Calu3 (cell line): ENCODE measurements around the gene CDC16. TPM values are rescaled to one million over a fixed set of nuclear protein-coding genes. Genes with fewer than 3 reads are reported as not detected.

Experiments
- BruUV-seq: library from RNA; stranded (reverse); fragments of 400-500 nt; replicated peaks from 2 replicates; lab custom pipeline; 2021; lab: Mats Ljungman, UMichigan
- CTCF ChIA-PET: fragments of 300-600 bp; sonication (Branson Sonifier 250); formaldehyde crosslinking; loops from one replicate; lab custom pipeline; 2022; ENCODE audit warnings: antibody characterized with exemption; lab: Charles Lee
- DNase-seq: peaks from one replicate; pipeline ENCODE4 v3.0.0; 2022
- H3K27ac Mint-ChIP-seq: one replicate; pipeline ENCODE4 v1.8.0; 2022; ENCODE audit warnings: mixed read lengths; ENCODE audit not compliant: unreplicated experiment
- H3K27me3 Mint-ChIP-seq: one replicate; pipeline ENCODE4 v1.8.0; 2022; ENCODE audit warnings: mixed read lengths; ENCODE audit not compliant: unreplicated experiment
- H3K36me3 Mint-ChIP-seq: one replicate; pipeline ENCODE4 v1.8.0; 2022; ENCODE audit warnings: mild to moderate bottlenecking, moderate library complexity, mixed read lengths; ENCODE audit not compliant: insufficient read depth, unreplicated experiment
- H3K4me1 Mint-ChIP-seq: one replicate; pipeline ENCODE4 v1.8.0; 2022; ENCODE audit warnings: mild to moderate bottlenecking, low read depth, mixed read lengths; ENCODE audit not compliant: unreplicated experiment
- H3K4me3 Mint-ChIP-seq: one replicate; pipeline ENCODE4 v1.8.0; 2022; ENCODE audit warnings: mild to moderate bottlenecking, low read depth, moderate library complexity, mixed read lengths; ENCODE audit not compliant: unreplicated experiment
- H3K9me3 Mint-ChIP-seq: one replicate; pipeline ENCODE4 v1.8.0; 2022; ENCODE audit warnings: low read depth, mixed read lengths; ENCODE audit not compliant: unreplicated experiment
- CTCF ChIP-seq: fragments of 200-600 bp; IDR thresholded peaks from one replicate; pipeline ENCODE4 v1.8.0; 2022; ENCODE audit warnings: antibody characterized with exemption; ENCODE audit not compliant: unreplicated experiment
- intact Hi-C: fragments of 100-400 bp; cut with micrococcal nuclease; formaldehyde crosslinking; loops from one replicate; pipeline ENCODE4 v1.10.0; 2022; ENCODE audit not compliant: unreplicated experiment
- total RNA-seq: library from RNA; stranded (reverse); gene quantifications from 2 replicates; pipeline ENCODE4 v1.2.3, GENCODE V29; 2022

Gene CDC16
- total RNA-seq, 1 experiment from 2014 or later: 15.7 TPM

DNA sequence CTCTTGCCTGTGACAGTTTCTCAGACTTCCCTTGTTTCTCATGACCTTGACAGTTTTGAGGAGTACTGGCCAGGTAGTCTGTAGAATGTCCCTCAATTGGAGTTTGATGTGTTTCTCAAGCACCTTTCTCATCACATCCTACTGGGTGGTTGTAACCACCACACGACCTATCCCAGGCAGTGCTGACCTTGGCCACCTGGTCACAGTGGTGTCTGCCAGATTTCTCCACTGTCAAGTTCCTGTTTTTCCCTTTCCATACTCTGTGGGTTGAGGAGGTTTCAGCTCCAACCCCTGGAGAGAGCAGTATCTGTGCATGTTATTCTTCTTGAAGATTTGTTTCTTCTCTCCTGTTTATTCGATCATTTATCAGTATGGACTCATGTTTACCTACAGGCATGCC is 38.3 kb downstream of the CDC16 start:
- no peak for TF ChIP-seq CTCF
- CTCF ChIA-PET: interaction anchor here (0.7 kb wide), 1 partner anchor 8 kb away, joined by 4 read pairs; no protein-coding TSS in a partner anchor
- Mint-ChIP-seq H3K27ac (no peak overlapping the region), H3K9me3 (no peaks in the 10 kb centered on the region), H3K36me3 (no peaks in the 10 kb centered on the region), H3K27me3 (no peaks in the 10 kb centered on the region), H3K4me1 (no peaks in the 10 kb centered on the region), H3K4me3 (no peak overlapping the region)
- no peak for DNase-seq
- intact Hi-C loops: no loop called here
- BruUV-seq: no TSS peak

DNA sequence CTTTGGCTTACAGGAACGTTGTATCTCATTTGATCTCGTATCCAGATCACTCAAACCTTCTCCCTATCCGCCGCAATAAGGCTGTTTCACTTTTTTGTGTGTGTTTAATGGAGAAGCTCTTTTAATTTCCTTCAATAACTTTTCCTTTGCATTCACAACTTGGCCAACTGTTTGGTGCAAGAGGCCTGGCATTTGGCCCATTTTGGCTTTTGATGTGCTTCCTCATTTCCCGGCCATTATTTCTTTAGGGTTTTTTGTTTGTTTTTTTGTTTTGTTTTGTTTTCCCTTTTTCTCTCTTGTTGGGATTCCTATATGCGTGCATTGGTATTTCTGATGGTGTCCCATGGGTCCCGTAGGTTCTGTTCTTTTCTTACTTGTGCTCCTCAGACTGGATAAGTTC is 40.6 kb downstream of the CDC16 start:
- Mint-ChIP-seq H3K4me3 (no peak overlapping the region), H3K27ac (no peak overlapping the region), H3K36me3 (peaks cover under 1% of the 10 kb centered on the region), H3K4me1 (no peaks in the 10 kb centered on the region), H3K27me3 (no peaks in the 10 kb centered on the region), H3K9me3 (no peaks in the 10 kb centered on the region)
- CTCF ChIA-PET: no interaction called here
- no TSS peak for BruUV-seq
- no peak for DNase-seq
- intact Hi-C loops: no loop called here
- no peak for TF ChIP-seq CTCF

DNA sequence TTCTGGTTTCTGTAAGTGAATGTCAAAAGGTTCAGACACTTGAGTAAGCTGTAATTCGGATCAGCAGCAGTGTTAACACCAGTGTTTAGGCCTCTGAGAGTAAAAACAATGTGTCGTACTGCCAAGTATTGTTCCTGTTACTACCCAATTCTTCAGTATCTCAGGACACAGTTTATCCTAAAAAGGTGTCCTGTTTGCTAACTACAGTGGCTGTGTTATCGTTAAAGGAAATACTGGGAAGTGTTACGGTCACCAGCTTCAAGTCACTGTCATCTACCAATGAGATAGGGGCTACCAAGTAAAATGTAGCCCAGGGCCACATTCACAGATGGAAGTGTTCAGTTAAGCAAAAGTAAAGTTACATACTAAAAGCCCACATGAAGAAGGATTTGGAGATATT is 44.4 kb downstream of the CDC16 start:
- no peak for TF ChIP-seq CTCF
- Mint-ChIP-seq H3K4me1 (no peaks in the 10 kb centered on the region), H3K36me3 (peaks cover 21% of the 10 kb centered on the region), H3K9me3 (no peaks in the 10 kb centered on the region), H3K27me3 (no peaks in the 10 kb centered on the region), H3K27ac (no peak overlapping the region), H3K4me3 (no peak overlapping the region)
- no TSS peak for BruUV-seq
- intact Hi-C loops: no loop called here
- CTCF ChIA-PET: no interaction called here
- no peak for DNase-seq

GRCh38 chr13:114279758-114280355 is 45.2 kb downstream of the CDC16 start:
- Mint-ChIP-seq H3K9me3 (no peaks in the 10 kb centered on the region), H3K27me3 (no peaks in the 10 kb centered on the region), H3K36me3 (peaks cover 21% of the 10 kb centered on the region), H3K4me1 (no peaks in the 10 kb centered on the region), H3K27ac (no peak overlapping the region), H3K4me3 (no peak overlapping the region)
- CTCF ChIA-PET: no interaction called here
- no peak for DNase-seq
- BruUV-seq: no TSS peak
- TF ChIP-seq CTCF: no peak
- intact Hi-C loops: no loop called here
